ENCODE data around the gene FOXC2.

The FOXC2 gene

GRCh38 chr16:86533767-86534351, 32.8 kb upstream of the FOXC2 start:
- DNase-seq: no peak

- no peak for DNase-seq
These were observed 31.6 kb upstream of the FOXC2 start for GRCh38 chr16:86534779-86535615.

- no peak for DNase-seq
These were observed 30.0 kb upstream of the FOXC2 start for GRCh38 chr16:86536621-86537020.

DNA sequence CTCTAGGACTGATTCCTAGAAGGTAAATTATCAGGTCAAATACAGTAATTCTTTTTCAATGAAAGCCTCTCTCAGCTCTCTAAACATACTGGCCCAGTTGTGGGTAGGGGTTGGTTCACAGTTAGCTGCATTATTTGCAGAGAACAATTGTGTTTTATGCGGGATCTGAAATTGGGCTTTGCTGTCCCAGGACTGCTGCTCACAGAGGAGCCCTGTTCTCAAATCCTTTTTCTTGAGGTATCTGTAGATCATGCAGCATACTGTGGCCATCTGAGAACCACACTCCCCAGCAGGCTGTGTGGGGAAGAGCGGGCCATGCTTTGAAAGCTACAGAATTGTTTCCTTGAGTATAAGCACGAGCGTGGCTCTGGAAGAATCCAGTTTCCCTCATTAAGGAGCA, 29.1 kb upstream of the FOXC2 start:
- DNase-seq: no peak

GRCh38 chr16:86538196-86538780, 28.3 kb upstream of the FOXC2 start:
- DNase-seq: no peak

GRCh38 chr16:86540894-86541293, 25.7 kb upstream of the FOXC2 start:
- DNase-seq: no peak

DNA sequence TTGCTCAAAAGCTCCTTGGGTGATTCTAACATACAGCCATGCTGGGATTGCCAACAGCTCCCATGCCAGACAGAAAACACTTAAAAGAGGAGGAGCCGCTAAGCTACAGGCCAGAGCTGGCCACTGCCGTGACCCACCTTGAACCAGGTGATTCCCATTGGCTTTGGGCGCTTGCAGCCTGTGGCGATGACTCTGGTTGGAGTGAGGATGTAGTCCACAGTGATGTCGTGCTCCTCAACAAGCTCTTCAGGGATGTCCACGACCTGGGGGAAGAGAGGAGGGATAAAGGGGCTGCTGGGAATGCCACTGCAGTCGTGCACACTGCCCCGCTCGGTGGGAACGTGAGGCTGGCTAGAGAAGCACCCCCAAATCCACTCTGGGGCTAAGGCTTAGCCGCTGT, 25.1 kb upstream of the FOXC2 start:
- no peak for DNase-seq

DNA sequence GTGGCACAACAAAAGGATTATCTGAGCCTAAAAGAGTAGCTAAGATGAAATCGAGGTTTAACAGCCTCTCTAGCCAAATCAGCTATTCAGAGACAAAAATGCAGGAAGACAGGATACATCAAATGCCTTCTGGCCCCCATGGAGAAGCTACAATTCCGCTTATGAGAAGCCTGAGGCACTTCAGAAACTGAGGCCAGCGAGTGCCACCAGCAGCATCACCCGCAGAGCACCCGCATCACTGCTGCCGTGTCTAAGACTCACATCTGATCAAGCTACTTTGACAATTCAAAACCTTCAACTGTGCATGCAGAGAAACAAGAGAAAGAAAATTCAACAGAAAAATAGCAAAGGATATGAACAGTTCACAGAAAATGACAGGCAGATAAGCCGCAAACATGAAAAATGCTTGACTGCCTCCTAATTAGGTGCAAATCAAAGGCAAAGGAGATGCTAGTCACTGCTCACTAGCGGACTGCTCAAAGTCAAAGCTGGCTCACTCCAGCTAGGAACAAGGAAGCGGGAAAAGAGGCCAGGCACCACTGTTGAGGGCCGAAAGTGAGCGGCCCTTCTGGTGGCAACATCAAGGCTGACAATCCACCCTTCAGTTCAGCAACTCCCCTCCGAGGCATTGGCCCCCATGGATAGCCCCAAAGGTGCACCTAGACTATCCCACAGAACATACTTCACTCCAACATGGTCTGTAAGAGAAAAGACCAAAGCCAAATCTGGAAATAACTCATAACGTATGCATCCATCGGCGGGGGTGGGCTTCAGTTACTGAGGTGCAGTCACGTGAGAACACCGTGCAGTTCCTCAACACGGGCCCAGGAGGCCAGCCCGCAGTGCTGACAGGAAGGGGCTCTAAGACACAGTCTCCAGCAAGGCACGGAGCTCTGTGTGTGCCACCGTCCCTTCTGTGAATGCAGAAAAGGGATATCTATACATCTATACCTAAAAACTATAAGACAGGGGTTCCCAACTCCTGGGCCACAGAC, 23.6 kb upstream of the FOXC2 start:
- no peak for DNase-seq

- DNase-seq: no peak
These were observed 21.1 kb upstream of the FOXC2 start for GRCh38 chr16:86545481-86545880.

DNA sequence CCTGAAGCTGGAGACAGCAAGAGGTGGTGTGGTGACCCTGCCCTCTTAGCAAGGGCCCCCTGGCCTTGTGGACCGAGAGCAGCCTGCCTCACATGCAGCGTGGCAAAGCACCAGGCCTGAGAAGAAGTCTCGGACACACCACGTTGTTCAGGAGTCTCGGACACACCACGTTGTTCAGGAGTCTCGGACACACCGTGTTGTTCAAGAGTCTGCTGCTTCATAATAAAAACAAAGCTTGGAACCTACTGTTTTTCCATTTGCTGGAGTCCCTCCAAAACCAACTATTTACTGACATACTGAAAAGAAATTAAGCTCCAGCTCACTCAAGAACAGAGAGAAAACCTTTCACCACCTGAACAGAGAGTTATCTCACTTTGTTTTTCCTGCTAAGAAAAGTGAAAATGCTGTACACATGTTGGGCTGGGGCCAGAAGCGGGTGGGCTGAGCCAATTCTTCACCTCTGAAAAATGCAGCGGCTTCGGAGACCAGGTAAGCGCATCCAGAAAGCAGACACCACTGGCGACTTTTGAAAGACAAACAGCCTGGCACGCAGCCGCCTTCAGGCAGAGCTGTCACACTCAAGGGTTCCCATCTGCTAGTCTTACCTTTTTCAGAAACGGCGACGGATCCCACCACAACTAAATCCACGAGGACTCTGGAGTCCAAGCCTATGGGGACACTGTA, 20.5 kb upstream of the FOXC2 start:
- DNase-seq: no peak

- DNase-seq: no peak
These were observed 20.0 kb upstream of the FOXC2 start for GRCh38 chr16:86546638-86547013.

- no peak for DNase-seq
These were observed 19.3 kb upstream of the FOXC2 start for GRCh38 chr16:86547286-86547685.

DNA sequence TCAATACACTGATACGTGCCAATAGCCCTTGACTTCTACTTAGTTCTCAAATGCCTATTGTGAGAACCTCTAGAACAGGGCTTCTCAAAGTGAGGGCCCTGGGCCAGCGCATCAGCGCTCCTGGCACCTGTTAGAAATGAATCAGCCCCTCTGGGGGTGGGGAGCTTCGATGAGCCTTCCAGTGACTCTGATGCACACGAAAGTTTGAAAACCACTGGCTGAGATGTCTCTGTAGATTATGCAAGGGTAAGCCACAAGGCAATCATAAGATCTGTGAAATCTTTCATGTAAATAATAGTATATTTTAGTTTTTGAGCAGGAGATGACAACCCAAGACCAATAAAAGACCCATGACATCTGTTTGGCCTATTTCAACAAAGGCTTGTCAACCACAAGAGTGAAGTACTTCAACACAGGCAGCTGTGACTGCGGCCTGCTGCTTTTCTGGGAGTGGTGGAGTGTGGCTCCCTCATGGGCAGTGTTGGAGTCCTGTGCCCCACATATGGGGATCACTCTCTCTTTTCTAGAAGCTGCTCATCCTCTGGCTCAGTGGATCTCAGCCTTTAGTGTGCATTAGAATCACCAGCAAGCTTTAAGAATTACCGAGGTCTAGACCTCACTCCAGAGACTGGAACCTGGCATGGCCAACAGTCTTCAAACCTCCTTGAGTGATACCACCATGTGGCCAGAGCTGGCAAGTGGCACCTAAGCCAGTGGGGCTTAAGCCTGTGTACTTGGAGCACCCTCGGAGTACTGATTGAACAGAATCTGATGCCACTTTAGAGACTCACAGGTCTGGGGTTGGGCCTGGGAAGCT, 17.3 kb upstream of the FOXC2 start:
- DNase-seq: no peak

DNA sequence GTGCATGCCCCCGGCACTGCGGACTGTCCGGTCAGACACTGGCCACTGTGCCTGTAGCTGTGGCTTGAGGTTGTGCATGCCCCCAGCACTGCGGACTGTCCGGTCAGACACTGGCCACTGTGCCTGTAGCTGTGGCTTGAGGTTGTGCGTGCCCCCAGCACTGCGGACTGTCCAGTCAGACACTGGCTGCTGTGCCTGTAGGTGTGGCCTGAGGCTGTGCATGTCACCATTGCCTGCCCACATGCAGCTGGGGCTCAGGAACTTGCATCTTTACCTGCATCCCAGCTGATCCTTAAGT, 16.8 kb upstream of the FOXC2 start:
- no peak for DNase-seq

DNA sequence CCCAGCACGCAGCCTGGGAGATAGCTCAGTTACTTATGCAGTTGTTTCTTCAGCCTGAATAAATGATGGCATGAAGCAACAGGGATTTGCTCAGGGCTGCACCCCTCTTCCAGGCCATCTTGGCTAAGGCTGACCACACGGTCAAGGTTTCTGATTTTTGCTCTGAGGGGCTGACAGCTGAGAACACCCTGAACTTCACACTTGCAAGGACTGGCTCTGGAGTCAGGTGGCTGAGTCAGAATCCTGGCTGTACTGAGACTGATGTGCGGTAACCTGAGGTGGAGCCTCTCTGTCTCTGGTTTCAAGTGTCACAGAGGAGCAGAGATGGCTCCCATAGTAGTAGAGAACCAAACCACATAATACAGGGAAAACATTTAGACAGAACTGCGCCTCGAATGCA, 16.3 kb upstream of the FOXC2 start:
- no peak for DNase-seq

DNA sequence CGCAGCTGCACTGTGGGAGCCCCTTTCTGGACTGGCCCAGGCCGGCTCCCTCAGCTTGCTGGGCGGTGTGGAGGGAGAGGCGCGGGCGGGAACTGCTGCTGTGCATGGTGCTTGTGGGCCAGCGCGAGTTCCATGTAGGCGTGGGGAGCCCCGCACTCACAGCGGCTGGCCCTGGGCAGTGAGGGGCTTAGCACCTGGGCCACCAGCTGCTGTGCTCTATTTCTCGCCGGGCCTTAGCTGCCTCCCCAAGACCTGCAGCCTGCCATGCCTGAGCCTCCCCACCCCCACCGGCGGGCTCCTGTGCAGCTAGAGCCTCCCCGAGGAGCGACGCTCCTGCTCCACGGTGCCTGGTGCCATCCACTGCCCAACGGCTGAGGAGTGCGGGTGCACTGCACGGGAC, 13.3 kb upstream of the FOXC2 start:
- DNase-seq: no peak

DNA sequence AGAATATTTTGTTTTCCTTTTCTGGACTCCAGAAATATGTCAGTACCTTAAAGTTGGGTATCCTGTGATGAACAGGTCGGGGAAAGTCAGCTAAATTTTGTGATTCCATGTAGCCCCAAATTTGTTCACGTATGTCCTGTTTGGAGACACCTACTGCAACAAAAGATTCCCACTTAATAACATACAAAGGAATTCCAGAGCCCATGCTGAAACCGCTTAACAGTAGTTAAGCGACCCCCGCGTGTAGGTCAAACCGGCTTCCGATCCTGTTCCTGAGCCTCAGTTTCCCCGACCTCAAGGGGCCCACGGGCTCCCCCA, 12.1 kb upstream of the FOXC2 start:
- no peak for DNase-seq

GRCh38 chr16:86554917-86555703, 11.5 kb upstream of the FOXC2 start, which contains the start of gene MTHFSD:
MTHFSD (minus strand) TSS chr16:86555235; CDS start chr16:86555184, 51 bp downstream.
- DNase-seq: peak; percentile 94

DNA sequence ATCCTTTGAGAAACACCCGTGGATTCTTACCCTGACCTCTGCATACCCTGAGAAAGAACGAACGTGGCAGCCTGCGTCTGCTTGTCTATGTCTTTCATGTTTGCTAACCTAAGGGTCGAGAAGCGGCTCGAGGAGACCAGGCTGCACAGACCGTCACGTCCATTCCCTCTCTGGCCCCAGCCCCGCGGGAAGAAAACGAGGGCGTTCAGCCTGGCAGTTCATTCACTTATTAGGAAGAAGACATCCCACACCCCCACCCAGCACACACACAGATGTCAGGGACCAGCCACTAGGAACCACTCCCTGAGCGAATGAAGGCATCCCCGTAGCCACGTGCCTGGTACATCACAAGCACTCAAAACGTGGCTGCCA, 10.9 kb upstream of the FOXC2 start:
- DNase-seq: no peak

- DNase-seq: no peak
These were observed 10.1 kb upstream of the FOXC2 start for GRCh38 chr16:86556576-86556975.

- no peak for DNase-seq
These were observed 9.0 kb upstream of the FOXC2 start for GRCh38 chr16:86557587-86557986.
